NK-92 (cell line): ENCODE data around the gene CTXND2.
"Not testable (repeated sequence)": the region's sequence is repeated elsewhere in the genome, so short reads cannot be mapped to it uniquely, and the experiment has no call there.

Experiments
- DNase-seq: peaks from one replicate; lab custom pipeline; 2025; ENCODE audit not compliant: unreplicated experiment; lab: John Stamatoyannopoulos, UW

CTXND2 gene

GRCh38 chr1:150887018-150887417, at the start of gene CTXND2:
TSS of gene CTXND2 (plus strand) at chr1:150887136. CDS start at chr1:150912315, 25,179 bp downstream.
- DNase-seq: no peak

- DNase-seq: not testable (repeated sequence)
These were observed 46.1 kb upstream of the CTXND2 start for GRCh38 chr1:150840850-150841249.

GRCh38 chr1:150841626-150842025, 45.3 kb upstream of the CTXND2 start:
- no peak for DNase-seq

GRCh38 chr1:150842343-150842742, 44.6 kb upstream of the CTXND2 start:
- no peak for DNase-seq

GRCh38 chr1:150842964-150843363, 44.0 kb upstream of the CTXND2 start:
- no peak for DNase-seq

GRCh38 chr1:150843474-150843873, 43.5 kb upstream of the CTXND2 start:
- no peak for DNase-seq

DNA sequence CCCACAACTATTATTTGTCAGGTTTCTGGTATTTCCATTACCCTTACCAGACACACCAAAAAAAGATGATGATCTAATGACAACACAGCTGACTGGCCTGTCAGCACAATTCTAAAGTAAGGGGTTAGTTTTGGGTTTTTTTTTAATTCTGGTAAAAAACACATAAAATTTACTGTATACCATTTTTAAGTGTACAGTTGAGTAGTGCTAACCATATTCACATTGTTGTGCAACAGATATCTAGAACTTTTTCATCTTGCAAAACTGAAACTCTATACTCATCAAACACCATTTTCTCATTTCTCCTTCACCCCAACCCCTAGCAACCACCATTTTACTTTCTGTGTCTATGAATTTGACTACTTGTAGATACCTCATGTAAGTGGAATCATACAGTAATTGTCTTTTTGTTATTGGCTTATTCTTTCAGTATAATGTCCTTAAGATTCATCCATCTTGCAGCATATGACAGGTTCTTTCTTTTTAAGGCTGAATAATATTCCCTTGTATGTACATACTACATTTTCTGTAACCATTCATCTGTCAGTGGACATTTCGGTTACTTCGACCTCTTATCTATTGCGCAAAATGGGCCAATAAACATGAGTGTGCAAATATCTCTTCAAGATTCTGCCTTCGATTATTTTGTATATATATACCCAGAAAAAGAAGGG, 40.3 kb upstream of the CTXND2 start:
- DNase-seq: no peak

- DNase-seq: not testable (repeated sequence)
These were observed 36.1 kb upstream of the CTXND2 start for GRCh38 chr1:150850801-150851362.

DNA sequence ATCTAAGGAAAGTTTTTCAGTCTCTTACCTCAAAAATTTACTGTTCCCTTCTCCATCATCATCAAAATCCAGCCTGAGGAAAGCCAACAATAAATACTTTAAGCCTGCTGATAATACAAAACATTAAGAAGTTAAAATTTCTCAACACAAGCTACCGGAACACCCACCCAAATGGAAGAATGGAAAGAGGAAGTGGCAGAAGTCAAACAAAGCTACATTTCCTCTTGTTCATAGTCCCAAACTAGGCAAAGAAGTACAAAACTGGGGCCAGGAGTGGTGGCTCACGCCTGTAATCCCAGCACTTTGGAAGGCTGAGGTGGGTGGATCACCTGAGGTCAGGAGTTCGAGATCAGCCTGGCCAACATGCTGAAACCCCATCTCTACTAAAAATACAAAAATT, 34.2 kb upstream of the CTXND2 start:
- not testable (repeated sequence) for DNase-seq

DNA sequence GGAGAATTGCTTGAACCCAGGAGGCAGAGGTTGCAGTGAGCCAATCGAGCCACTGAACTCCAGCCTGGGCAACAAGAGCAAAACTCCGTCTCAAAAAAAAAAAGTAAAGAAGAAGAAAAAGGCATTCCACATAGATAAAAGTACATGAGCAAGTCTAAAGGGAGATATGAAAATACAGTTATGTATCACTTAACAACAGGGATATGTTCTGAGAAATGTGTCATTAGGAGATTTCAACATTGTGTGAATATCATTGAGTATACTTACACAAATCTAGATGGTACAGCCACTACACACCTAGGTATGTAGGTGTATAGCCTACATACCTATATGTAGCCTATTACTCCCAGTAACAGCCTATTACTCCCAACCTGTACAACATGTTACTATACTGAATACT, 23.2 kb upstream of the CTXND2 start:
- no peak for DNase-seq

DNA sequence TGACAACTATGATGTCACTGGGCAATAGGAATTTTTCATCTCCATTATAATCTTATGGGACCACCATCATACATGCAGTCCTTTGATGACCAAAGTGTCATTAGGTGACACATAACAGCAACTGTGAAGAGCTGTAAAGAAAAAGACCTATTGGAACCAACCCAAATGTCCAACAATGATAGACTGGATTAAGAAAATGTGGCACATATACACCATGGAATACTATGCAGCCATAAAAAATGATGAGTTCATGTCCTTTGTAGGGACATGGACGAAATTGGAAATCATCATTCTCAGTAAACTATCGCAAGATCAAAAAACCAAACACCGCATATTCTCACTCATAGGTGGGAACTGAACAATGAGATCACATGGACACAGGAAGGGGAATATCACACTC, 22.7 kb upstream of the CTXND2 start:
- DNase-seq: not testable (repeated sequence)

- DNase-seq: no peak
These were observed 17.3 kb upstream of the CTXND2 start for GRCh38 chr1:150869683-150870082.

DNA sequence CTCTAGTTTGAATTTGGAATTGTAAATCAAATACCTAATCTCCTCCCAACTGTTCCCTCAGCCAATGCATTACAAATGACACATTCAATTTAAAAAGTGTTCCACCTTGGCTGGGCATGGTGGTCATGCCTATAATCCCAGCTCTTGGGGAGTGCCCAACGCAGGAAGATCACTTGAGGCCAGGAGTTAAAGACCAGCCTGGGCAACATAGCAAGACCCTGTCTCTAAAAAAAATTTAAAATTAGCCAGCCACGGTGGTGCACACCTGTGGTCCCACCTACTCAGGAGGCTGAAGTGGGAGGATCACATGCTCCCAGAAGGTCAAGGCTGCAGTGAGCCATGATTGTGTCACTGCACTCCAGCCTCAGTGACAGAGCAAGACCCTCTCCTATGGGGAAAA, 14.4 kb upstream of the CTXND2 start:
- DNase-seq: no peak

DNA sequence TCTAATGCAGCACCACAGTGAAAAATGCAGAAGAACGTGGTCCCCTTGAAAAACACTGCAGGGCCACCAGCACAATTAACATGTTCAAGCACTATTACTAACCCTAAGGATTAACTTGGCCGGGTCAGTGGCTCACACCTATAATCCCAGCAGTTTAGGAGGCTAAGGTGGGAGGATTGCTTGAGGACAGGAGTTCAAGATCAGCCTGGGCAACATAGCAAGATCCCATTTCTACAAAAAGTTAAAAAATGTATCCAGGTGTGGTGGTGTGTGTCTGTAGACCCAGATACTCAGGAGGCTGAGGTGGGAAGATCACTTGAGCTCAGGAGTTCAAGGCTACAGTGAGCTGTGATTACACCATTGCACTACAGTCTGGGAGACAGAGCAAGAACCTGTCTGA, 13.4 kb upstream of the CTXND2 start:
- no peak for DNase-seq

GRCh38 chr1:150874455-150875196, 12.3 kb upstream of the CTXND2 start:
- DNase-seq: no peak

DNA sequence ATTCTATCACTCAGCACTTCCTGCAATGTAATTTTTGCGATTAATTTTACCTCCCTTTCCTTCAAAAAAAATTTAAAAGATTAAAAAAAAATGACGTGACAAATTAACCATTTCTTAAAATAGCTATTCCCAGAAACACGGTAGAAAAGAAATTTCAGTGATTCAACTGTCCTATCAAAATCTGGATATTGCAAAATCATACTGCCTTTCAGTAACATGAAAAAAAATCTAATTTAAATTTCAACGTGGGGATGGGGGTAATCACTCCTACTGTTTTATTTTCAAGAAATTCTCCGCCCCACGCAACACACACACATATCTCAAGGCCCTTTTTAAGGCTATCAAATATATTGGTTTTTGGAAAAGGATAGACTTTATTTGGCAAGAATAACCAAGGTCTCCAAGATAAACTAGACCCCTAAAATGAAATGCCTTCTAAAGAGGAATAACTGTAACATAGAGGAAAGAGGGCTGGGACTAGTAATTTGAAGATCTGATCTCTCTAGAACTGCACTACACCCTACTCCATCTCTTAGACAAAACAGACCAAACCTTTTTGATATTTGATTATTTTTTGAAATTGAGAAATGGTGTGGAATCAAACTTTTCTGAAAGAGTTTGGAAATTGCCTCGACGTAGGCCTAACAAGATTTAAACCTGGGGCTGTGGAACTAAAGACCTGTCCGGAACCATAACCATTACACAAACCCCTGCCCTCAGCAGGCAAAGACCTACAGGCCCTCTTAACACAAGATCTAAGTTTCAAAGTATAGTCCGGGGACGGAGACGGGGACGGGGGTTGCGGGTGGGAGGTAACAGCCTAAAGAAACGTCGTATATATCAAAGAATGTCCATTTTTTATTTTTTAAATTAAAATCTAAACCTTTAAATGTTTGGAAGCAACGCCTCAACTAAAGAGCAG, 11.5 kb upstream of the CTXND2 start:
- no peak for DNase-seq

GRCh38 chr1:150876119-150876454, 10.8 kb upstream of the CTXND2 start:
- DNase-seq: no peak

- DNase-seq: not testable (repeated sequence)
These were observed 8.0 kb upstream of the CTXND2 start for GRCh38 chr1:150878931-150879330.

GRCh38 chr1:150881331-150882070, 5.4 kb upstream of the CTXND2 start:
- DNase-seq: no peak

DNA sequence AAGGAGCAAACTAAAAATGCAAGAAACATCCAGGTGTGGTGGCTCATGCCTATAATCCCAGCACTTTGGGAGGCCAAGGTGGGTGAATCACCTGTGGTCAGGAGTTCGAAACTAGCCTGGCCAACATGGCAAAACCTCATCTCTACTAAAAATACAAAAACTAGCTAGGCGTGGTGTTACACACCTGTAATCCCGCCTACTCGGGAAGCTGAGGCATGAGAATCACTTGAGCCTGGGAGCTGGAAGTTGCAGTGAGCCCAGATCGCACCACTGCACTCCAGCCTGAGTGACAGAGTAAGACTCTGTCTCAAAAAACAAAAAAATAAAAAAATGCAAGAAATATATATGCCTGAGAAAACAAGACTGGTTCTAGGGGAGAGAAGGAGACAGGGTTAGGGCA, 3.8 kb upstream of the CTXND2 start:
- DNase-seq: not testable (repeated sequence)

- DNase-seq: no peak
These were observed 1.8 kb downstream of the CTXND2 start for GRCh38 chr1:150888727-150889126.
